ENCODE data around the gene GPC6. TPM values are rescaled to one million over a fixed set of nuclear protein-coding genes. Genes with fewer than 3 reads are reported as not detected.
A peak's percentile ranks its signal among the peaks of the same experiment; 100 is the strongest.

Gene GPC6
- total RNA-seq, 1 donor from 2014 or later: 42.9 TPM

DNA sequence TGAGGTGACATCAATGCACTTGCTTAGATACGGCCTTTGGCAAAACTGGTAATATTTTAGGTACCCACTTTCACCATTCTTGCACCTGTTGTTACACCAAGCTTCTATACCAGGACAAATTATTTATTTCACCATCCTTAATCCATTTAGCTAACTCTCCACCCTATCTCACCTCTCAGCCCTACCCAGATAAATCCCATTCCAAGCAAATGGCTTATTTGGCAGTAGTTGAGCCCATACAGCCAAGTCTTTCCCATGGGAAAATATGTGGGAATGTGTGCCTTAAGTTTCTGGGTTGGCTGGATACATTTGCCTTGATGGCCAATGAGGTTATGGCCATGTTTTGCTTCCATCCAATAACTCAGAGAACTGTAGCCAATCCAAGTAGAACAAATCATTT, 551.9 kb downstream of the GPC6 start:
- Histone ChIP-seq H3K4me1 (peaks cover 31% of the 10 kb centered on the region), H3K27me3 (no peaks in the 10 kb centered on the region), H3K4me2 (peak overlapping the region; percentile 62), H4K20me1 (ENCODE audit: low read depth) (no peaks in the 10 kb centered on the region), H3K9me3 (ENCODE audit: low read depth) (no peaks in the 10 kb centered on the region), H3K4me3 (no peak overlapping the region), H2AFZ (replicated peaks) (no peak overlapping the region), H3K9ac (no peak overlapping the region), H3K79me2 (ENCODE audit: low read depth) (no peaks in the 10 kb centered on the region), H3F3A (ENCODE audit: low read depth) (peaks cover 15% of the 10 kb centered on the region), H3K36me3 (no peaks in the 10 kb centered on the region), H3K27ac (peak overlapping the region; percentile 91)
- DNase-seq (ENCODE audit: low spot score): no peak
- Mint-ChIP-seq H3K36me3 (no peaks in the 10 kb centered on the region), H3K4me1 (no peaks in the 10 kb centered on the region), H3K27ac (no peak overlapping the region), H3K4me3 (no peak overlapping the region), H3K27me3 (ENCODE audit: insufficient read depth, low read depth) (no peaks in the 10 kb centered on the region), H3K9me3 (no peaks in the 10 kb centered on the region)
- TF ChIP-seq, protein P1, sequence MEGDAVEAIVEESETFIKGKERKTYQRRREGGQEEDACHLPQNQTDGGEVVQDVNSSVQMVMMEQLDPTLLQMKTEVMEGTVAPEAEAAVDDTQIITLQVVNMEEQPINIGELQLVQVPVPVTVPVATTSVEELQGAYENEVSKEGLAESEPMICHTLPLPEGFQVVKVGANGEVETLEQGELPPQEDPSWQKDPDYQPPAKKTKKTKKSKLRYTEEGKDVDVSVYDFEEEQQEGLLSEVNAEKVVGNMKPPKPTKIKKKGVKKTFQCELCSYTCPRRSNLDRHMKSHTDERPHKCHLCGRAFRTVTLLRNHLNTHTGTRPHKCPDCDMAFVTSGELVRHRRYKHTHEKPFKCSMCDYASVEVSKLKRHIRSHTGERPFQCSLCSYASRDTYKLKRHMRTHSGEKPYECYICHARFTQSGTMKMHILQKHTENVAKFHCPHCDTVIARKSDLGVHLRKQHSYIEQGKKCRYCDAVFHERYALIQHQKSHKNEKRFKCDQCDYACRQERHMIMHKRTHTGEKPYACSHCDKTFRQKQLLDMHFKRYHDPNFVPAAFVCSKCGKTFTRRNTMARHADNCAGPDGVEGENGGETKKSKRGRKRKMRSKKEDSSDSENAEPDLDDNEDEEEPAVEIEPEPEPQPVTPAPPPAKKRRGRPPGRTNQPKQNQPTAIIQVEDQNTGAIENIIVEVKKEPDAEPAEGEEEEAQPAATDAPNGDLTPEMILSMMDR (IDR thresholded peaks at IDR 0.05): no peak
- TF ChIP-seq EZH2phosphoT487 (IDR thresholded peaks at IDR 0.05): no peak

DNA sequence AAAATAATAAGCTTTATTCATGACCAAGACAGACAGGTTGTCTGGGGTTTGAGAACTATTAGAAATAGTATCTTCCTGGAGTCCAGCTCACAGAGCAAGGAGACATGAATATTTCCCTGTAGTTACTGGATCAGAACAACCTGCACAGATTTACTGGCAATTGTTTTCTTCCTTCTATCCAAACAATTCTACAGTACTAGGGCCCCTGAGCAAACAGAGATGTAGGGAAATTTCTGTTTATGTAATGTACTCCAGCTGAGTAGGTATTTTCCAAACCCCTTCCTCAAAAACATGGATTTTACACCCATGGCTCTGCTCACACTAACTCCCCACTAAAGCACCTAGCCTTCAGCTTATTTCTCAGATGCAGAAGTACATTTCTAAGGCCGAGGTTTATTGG, 557.6 kb downstream of the GPC6 start:
- H3K79me2 ChIP-seq (ENCODE audit: low read depth): no peaks in the 10 kb centered on the region
- Mint-ChIP-seq H3K4me3 (no peak overlapping the region), H3K36me3 (no peaks in the 10 kb centered on the region), H3K27me3 (ENCODE audit: insufficient read depth, low read depth) (no peaks in the 10 kb centered on the region), H3K27ac (no peak overlapping the region), H3K9me3 (no peaks in the 10 kb centered on the region), H3K4me1 (peaks cover 7% of the 10 kb centered on the region)
- H3K36me3 ChIP-seq: no peaks in the 10 kb centered on the region
- no peak overlapping the region for H3K27ac ChIP-seq
- no peaks in the 10 kb centered on the region for H3K9me3 ChIP-seq (ENCODE audit: low read depth)
- H4K20me1 ChIP-seq (ENCODE audit: low read depth): no peaks in the 10 kb centered on the region
- H2AFZ ChIP-seq (replicated peaks): no peak overlapping the region
- no peak for DNase-seq (ENCODE audit: low spot score)
- peaks cover 7% of the 10 kb centered on the region for H3K4me1 ChIP-seq
- TF ChIP-seq, protein P1 (IDR thresholded peaks at IDR 0.05): no peak
- no peak overlapping the region for H3K4me3 ChIP-seq
- no peak overlapping the region for H3K4me2 ChIP-seq
- H3K9ac ChIP-seq: no peak overlapping the region
- H3F3A ChIP-seq (ENCODE audit: low read depth): no peaks in the 10 kb centered on the region
- no peaks in the 10 kb centered on the region for H3K27me3 ChIP-seq

DNA sequence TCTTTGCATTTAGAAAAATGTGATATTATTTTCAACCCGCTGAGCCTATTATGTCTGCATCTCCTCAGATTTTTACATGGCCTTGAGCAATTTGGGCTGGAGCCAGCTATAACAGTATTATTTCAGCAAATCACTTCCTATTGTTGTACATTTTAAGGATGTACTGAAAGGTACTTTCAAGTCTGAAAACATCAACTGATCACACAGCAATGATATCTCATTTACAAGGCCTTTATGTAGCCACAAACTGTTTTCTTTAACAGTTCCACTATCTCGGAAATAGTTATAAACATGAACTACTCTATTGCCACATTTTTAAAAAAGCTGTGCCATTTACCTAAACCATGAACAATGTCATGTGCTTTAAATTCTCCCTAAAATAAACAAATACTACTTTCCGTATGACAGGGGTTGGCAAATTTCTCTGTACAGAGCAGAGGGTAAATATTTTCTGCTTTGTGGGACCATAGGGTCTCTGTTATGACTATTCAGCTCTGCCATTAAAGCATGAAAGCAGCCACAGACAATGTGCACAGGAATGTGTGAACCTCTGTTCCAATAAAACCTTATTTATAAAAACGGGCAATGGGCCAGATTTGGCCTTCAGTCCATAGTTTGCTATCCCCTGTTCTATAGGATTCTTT, 560.4 kb downstream of the GPC6 start:
- DNase-seq (ENCODE audit: low spot score): no peak
- H3K27ac ChIP-seq: no peak overlapping the region
- peaks cover 7% of the 10 kb centered on the region for H3K4me1 ChIP-seq
- no peaks in the 10 kb centered on the region for H3K79me2 ChIP-seq (ENCODE audit: low read depth)
- no peaks in the 10 kb centered on the region for H3K36me3 ChIP-seq
- no peaks in the 10 kb centered on the region for H3K9me3 ChIP-seq (ENCODE audit: low read depth)
- peaks cover 7% of the 10 kb centered on the region for H3K4me1 Mint-ChIP-seq
- H3K27ac Mint-ChIP-seq: no peak overlapping the region
- no peak overlapping the region for H3K4me3 Mint-ChIP-seq
- no peaks in the 10 kb centered on the region for H3F3A ChIP-seq (ENCODE audit: low read depth)
- no peaks in the 10 kb centered on the region for H4K20me1 ChIP-seq (ENCODE audit: low read depth)
- no peak overlapping the region for H3K4me2 ChIP-seq
- no peak overlapping the region for H2AFZ ChIP-seq (replicated peaks)
- H3K36me3 Mint-ChIP-seq: no peaks in the 10 kb centered on the region
- H3K27me3 Mint-ChIP-seq (ENCODE audit: insufficient read depth, low read depth): no peaks in the 10 kb centered on the region
- no peaks in the 10 kb centered on the region for H3K27me3 ChIP-seq
- H3K9me3 Mint-ChIP-seq: no peaks in the 10 kb centered on the region
- H3K4me3 ChIP-seq: no peak overlapping the region
- TF ChIP-seq, protein P1 (IDR thresholded peaks at IDR 0.05): no peak
- TF ChIP-seq EZH2phosphoT487 (IDR thresholded peaks at IDR 0.05): no peak
- no peak for TF ChIP-seq EZH2 (IDR thresholded peaks at IDR 0.05)
- no peak overlapping the region for H3K9ac ChIP-seq

Data from neural progenitor cell (in vitro differentiated cells).